GM21717 (cell line): Measurements from ENCODE around the gene FXYD7.
"Not testable (repeated sequence)": the region's sequence is repeated elsewhere in the genome, so short reads cannot be mapped to it uniquely, and the experiment has no call there.

ENCODE experiments used
- ATAC-seq: cut with Tn5 transposase; IDR thresholded peaks from one replicate; pipeline ENCODE4 v1.9.1; 2021; ENCODE audit warnings: mild to moderate bottlenecking, moderate library complexity; ENCODE audit not compliant: unreplicated experiment

FXYD7 gene

GRCh38 chr19:35143231-35143715, at the start of gene FXYD7:
Gene FXYD7, plus strand, starts transcription at chr19:35143255. Its CDS starts 79 bp downstream, at chr19:35143334.
- no peak for ATAC-seq

GRCh38 chr19:35093430-35093829, 49.6 kb upstream of the FXYD7 start:
- no peak for ATAC-seq

GRCh38 chr19:35093941-35094647, 49.0 kb upstream of the FXYD7 start:
- ATAC-seq, result no peak

- ATAC-seq, result no peak
Measured at GRCh38 chr19:35094656-35095055, 48.4 kb upstream of the FXYD7 start.

GRCh38 chr19:35095667-35096368, 47.2 kb upstream of the FXYD7 start:
- no peak for ATAC-seq

- ATAC-seq, result no peak
Measured at GRCh38 chr19:35098413-35099049, 44.5 kb upstream of the FXYD7 start.

- ATAC-seq, result no peak
Measured at GRCh38 chr19:35099155-35099896, 43.7 kb upstream of the FXYD7 start.

- no peak for ATAC-seq
Measured at GRCh38 chr19:35099897-35100275, 43.2 kb upstream of the FXYD7 start.

GRCh38 chr19:35100588-35101533, 42.2 kb upstream of the FXYD7 start:
- no peak for ATAC-seq

- ATAC-seq, result not testable (repeated sequence)
Measured at GRCh38 chr19:35101949-35102348, 41.1 kb upstream of the FXYD7 start.

- not testable (repeated sequence) for ATAC-seq
Measured at GRCh38 chr19:35103614-35104013, 39.4 kb upstream of the FXYD7 start.

GRCh38 chr19:35104361-35104760, 38.7 kb upstream of the FXYD7 start:
- ATAC-seq, result no peak

- ATAC-seq, result no peak
Measured at GRCh38 chr19:35105047-35105410, 38.0 kb upstream of the FXYD7 start.

- no peak for ATAC-seq
Measured at GRCh38 chr19:35105411-35106290, 37.4 kb upstream of the FXYD7 start.

GRCh38 chr19:35106291-35106583, 36.8 kb upstream of the FXYD7 start:
- ATAC-seq, result no peak

- no peak for ATAC-seq
Measured at GRCh38 chr19:35106898-35107541, 36.0 kb upstream of the FXYD7 start.

GRCh38 chr19:35107545-35107944, 35.5 kb upstream of the FXYD7 start:
- ATAC-seq, result no peak

GRCh38 chr19:35108730-35109129, 34.3 kb upstream of the FXYD7 start:
- ATAC-seq, result no peak
